GM12801 (cell line): ENCODE measurements around the gene MTRF1.

Experiments used
- CTCF ChIP-seq: IDR thresholded peaks from one replicate; pipeline ENCODE4 v1.5.1; 2011; ENCODE audit warnings: control low read depth; ENCODE audit not compliant: insufficient read length; ENCODE audit errors: extremely low read depth

MTRF1 gene

GRCh38 chr13:41213919-41214318 is 49.5 kb downstream of the MTRF1 start:
- no peak for TF ChIP-seq CTCF

GRCh38 chr13:41213316-41213715 is 50.1 kb downstream of the MTRF1 start:
- no peak for TF ChIP-seq CTCF

GRCh38 chr13:41212881-41213280 is 50.5 kb downstream of the MTRF1 start:
- TF ChIP-seq CTCF = no peak

GRCh38 chr13:41211062-41211461 is 52.3 kb downstream of the MTRF1 start:
- TF ChIP-seq CTCF = no peak

- TF ChIP-seq CTCF = no peak
These were observed 56.9 kb downstream of the MTRF1 start for GRCh38 chr13:41206467-41206866.

GRCh38 chr13:41203810-41204209 is 59.6 kb downstream of the MTRF1 start:
- TF ChIP-seq CTCF = no peak

- no peak for TF ChIP-seq CTCF
These were observed 63.2 kb downstream of the MTRF1 start for GRCh38 chr13:41200126-41200525.

GRCh38 chr13:41199526-41199925 is 63.9 kb downstream of the MTRF1 start:
- TF ChIP-seq CTCF = no peak
